A549 treated with CpdA at 1 μM for 4 hours (cell line): Measurements from ENCODE around the gene PPP1R37. TPM values are rescaled to one million over a fixed set of nuclear protein-coding genes. Genes with fewer than 3 reads are reported as not detected.

ENCODE experiments used
- total RNA-seq: library from RNA; stranded (reverse); fragments of 200-300 nt; extraction: Qiagen RNA extraction; gene quantifications from 5 replicates; pipeline ENCODE4 v1.2.3, GENCODE V29; 2022; ENCODE audit warnings: low read depth

PPP1R37 gene, protein sequence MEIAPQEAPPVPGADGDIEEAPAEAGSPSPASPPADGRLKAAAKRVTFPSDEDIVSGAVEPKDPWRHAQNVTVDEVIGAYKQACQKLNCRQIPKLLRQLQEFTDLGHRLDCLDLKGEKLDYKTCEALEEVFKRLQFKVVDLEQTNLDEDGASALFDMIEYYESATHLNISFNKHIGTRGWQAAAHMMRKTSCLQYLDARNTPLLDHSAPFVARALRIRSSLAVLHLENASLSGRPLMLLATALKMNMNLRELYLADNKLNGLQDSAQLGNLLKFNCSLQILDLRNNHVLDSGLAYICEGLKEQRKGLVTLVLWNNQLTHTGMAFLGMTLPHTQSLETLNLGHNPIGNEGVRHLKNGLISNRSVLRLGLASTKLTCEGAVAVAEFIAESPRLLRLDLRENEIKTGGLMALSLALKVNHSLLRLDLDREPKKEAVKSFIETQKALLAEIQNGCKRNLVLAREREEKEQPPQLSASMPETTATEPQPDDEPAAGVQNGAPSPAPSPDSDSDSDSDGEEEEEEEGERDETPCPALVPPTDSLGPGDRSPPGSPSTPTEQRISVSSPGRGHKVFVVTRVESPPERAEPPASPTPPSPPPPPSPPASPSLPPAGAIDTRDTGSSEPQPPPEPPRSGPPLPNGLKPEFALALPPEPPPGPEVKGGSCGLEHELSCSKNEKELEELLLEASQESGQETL
- total RNA-seq: 22.9 to 30.9 TPM (median 28.4 TPM) in 5 replicates

DNA sequence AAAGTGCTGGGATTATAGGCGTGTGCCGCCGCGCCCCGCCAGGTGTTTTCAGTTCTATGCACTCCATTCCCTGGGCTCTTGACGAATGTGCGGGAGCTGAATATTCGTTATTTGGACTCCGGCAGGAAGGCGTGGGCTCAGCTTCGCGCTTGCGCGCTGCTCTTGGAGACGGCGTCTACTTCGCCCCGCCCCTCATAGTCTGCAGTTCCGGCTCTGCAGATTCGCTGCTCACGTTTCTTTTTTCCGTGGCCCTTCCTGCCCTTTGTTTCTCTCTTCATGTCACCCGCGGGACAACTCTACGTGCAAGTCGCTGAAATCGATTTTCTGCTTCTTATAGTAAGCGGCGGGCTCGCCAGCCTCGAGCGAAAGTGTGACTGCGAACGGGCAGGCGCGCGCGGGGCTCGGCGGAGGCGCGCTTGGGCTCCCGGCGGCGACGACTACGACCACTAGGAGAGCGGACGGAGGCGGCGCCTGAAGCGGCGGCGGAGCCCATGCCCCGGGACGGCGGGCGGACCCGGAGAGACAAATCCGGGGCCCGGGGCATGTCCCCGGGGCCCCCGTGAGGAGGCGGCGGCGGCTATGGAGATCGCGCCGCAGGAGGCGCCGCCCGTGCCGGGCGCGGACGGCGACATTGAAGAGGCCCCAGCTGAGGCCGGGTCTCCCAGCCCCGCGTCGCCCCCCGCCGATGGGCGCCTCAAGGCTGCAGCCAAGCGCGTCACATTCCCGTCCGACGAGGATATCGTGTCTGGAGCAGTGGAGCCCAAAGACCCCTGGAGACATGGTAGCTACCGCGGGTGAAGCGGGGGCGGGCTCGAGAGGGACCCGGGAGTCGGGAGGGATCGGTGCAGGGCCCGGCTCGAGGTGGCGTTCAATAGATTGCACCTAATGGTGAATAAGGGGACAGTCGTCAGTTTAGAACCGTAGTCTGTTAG, at the start of gene PPP1R37:
TSS of gene PPP1R37 (plus strand) at position 433 of the 932 bp plus-strand sequence. CDS start at position 580, 147 bp downstream.

DNA sequence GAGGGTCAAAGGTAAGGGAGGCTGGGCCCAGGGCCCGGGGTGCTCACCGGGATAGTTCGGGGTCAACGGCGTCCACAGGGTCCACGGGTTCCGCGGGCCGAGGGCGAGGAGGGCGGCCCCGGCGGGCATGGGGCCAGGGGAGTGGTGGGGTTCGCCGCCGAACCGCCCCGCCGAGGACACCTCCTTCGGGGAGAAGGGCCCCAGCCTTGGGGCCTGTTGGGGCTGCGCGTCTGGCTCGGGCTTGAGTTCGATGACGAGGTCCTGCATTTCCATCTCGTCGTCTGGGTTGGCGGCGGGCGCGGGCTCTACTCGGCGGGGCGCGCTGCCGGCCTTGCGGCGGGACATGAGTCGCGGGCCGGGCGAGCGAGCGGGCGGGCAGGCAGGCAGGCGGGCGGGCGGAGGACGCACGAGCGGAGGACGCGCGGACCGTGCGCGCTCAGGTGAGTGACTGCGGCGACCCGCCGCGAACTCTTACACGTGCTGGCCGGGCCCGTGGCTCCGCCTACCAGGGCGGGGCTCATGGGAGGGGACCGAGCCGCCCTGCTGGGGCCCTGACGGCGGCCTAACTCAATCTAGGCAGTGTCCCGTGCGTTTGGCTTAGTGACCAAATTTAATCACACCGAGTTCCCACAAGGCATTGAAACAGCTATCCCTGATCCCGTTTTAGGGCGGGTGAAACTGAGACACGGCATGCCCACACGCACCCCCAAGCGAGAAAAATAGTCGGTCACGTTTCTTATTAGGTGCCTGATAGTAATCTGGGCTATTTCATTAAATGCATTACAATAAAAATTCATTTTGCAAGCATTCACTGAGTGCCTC, 16.7 kb upstream of the PPP1R37 start, which contains the start of gene ZNF296:
TSS of gene ZNF296 (minus strand) at position 450 of the 822 bp plus-strand sequence. CDS start at position 345, 105 bp downstream.

DNA sequence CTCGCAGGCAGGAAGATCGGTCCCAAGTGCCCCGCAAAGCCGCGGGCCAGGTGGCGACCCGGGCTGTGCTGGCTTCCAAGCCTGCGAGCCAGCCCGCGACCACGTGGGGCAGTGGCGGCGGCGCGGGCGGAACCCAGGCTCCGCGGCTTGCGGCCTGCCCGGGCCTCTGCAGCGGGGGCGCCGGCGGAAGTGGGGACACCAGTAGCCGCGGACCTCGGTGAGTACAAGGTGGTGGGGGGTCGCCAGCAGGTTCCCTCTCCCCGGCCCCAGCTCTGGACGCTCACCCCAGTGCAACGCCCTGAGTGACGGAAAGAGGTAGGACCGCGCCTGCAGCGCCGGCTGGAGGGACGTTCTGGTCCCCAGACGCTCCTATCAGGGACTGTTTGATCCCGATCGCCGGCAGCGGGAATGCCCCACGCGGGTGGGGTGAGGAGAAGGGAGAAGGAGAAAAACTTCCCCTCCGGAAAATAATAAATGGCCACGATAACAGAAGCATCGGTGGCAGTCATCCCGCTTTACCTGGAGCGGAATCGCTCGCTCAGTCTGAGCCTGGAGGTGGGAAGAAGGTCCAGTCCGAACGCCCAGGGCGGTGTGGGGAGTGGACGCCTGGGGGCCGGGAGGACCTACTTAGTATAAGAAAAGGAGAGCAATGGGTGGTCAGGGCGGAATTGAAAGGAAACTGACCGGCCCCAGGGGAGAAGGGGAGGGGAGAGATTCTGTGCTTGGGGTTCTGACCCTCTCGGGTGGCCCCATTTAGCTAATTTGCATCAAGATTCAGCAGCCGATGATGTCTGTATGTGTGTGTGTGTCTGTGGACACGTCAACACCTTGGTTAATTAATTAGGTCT, 13.7 kb upstream of the PPP1R37 start, which contains the start of gene GEMIN7:
TSS of gene GEMIN7 (plus strand) at position 198 of the 848 bp plus-strand sequence. CDS start 10,855 bp downstream, outside the sequence.

DNA sequence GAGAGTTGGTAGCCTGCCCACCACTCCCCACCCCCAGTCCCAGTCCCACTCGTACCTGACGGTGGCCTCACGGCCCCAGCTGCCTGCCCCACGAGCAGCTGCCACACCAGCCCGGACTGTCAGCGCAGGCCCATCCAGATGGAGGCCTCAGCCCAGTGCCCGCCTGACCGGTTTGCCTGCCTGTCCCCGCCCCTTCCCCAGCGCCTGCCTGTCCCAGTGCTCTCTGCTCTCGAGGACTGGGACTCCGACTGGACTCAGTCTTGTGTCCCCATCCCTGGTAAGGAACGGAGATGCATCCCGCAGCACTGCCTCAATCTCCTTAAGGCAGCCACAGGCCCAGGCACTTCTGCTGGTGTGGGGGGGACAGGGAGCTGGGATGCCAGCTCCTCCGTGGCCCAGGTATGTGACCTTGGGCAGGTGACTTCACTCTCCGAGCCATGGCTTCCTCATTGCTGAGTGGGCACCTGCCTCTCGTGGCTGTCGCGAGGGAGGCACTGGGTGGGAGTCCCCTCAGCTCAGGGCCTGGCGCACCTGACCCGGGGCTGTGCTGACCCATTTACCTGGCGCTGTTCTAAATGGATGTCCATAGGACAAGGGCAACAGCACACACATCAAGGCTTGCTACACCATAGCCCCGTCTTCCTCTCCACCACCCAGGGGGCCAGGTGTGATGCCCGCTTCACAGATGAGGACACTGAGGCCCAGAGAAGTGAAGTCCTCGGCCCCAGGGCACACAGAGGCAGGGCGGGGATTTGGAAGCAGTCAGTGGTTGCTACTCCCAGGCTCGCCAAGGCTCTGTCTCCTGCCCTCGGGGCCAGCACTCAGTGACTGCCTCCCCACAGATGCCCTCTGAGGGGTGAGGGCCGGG, 68.1 kb downstream of the PPP1R37 start, which contains the start of gene NKPD1:
TSS of gene NKPD1 (minus strand) at position 113 of the 868 bp plus-strand sequence. CDS start 832 bp downstream, outside the sequence.

DNA sequence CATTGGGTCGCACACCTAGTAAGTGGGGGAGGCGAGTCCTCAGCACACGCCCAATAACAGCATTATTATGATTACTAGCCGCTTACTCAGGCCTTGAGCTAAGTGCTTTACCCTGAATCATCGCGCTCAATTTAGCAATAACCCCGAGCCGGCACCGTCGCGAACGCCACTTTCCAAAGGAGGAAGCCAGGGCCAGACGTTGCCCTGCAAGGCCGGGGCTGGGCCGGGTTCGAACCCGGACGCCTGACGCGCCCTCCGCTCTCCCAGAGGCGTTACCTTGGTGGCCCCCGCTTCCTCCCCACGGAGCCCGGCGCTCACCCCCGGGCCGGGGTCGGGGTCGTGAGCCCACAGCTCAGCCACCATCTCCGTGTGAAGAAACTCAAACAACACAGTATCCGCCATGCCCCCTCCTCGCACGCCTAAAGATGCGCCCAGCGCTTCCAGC, 84.9 kb downstream of the PPP1R37 start, which contains the start of gene TRAPPC6A:
TSS of gene TRAPPC6A (minus strand) at position 421 of the 445 bp plus-strand sequence. CDS start at position 402, 19 bp downstream.

DNA sequence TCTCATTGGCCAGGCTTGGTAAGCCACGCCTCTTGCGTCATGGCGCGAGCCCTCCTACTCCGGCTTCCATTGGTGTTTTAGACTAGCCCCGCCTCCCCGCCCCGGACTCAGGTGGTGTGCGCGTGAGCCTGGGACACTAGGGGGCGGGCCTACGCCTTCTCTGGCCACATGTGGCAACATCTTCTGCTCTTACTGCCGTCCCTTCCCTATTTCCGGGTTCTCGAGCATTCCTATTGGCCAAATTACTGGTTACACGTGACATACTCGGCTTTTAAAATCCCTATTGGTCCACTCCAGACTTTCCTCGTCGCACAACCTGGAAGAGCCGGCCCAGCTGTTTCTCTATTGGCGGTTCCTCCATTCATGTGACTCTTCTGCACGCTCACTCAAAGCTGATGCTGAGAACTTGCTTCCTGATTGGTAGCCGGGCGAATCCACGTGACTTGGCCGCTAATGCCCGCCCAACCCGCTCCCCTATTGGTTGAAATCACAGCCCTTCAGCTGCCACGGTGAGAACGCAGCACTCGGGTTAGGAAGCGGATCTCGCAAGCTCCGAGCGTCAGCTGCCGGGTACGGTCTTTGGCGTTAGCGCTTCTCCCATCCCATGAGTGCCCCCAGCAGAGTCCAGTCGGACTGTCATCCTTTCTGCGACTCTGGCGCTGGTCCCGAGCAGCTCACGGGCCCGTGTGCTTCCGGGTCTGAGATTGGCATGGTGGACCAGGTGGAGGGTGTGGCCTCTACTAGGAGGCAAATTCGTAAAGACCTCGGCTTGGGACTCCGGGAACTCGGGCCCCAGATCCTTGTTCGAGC, 85.5 kb downstream of the PPP1R37 start, which contains the start of gene BLOC1S3:
TSS of gene BLOC1S3 (plus strand) at position 523 of the 810 bp plus-strand sequence. CDS start 513 bp downstream, outside the sequence.

Other genes starting within 250 kb of the PPP1R37 start
- 71.2 to 91.2 TPM (median 84.6 TPM) in 5 replicates for gene NECTIN2, start 246.9 kb upstream of the PPP1R37 start, total RNA-seq
- gene TOMM40, start 201.9 kb upstream of the PPP1R37 start, total RNA-seq: 183 to 271 TPM (median 260 TPM) in 5 replicates
- gene APOE, start 187.4 kb upstream of the PPP1R37 start, total RNA-seq: 11.0 to 19.4 TPM (median 15.3 TPM) in 5 replicates
- gene APOC1, start 178.6 kb upstream of the PPP1R37 start, total RNA-seq: 110 to 130 TPM (median 116 TPM) in 5 replicates
- not detected in 5 replicates for gene APOC4, start 150.9 kb upstream of the PPP1R37 start, total RNA-seq
- gene APOC2, start 147.1 kb upstream of the PPP1R37 start, total RNA-seq: not detected in 5 replicates
- 127 to 184 TPM (median 178 TPM) in 5 replicates for gene CLPTM1, start 137.8 kb upstream of the PPP1R37 start, total RNA-seq
- 30.9 to 59.5 TPM (median 54.2 TPM) in 5 replicates for gene RELB, start 91.7 kb upstream of the PPP1R37 start, total RNA-seq
- 58.1 to 70.1 TPM (median 63.4 TPM) in 5 replicates for gene CLASRP, start 54.1 kb upstream of the PPP1R37 start, total RNA-seq
- 5.1 to 9.5 TPM (median 8.6 TPM) in 5 replicates for gene ZNF296, start 16.7 kb upstream of the PPP1R37 start, total RNA-seq
- gene GEMIN7, start 13.9 kb upstream of the PPP1R37 start, total RNA-seq: 85.5 to 94.6 TPM (median 87.1 TPM) in 5 replicates
- 0.06 to 0.13 TPM (median 0.08 TPM) in 5 replicates for gene NKPD1, start 67.8 kb downstream of the PPP1R37 start, total RNA-seq
- 32.8 to 43.4 TPM (median 42.7 TPM) in 5 replicates for gene TRAPPC6A, start 85.1 kb downstream of the PPP1R37 start, total RNA-seq
- gene BLOC1S3, start 85.6 kb downstream of the PPP1R37 start, total RNA-seq: 10.3 to 15.3 TPM (median 12.8 TPM) in 5 replicates
- gene EXOC3L2, start 152.2 kb downstream of the PPP1R37 start, total RNA-seq: 0.78 to 1.4 TPM (median 1.2 TPM) in 5 replicates
- 5.4 to 7.9 TPM (median 7.7 TPM) in 5 replicates for gene MARK4, start 158.1 kb downstream of the PPP1R37 start, total RNA-seq
- not detected in 5 replicates for gene CKM, start 229.7 kb downstream of the PPP1R37 start, total RNA-seq
- 0.53 to 0.78 TPM (median 0.72 TPM) in 5 replicates for gene KLC3, start 247.6 kb downstream of the PPP1R37 start, total RNA-seq